Measurements from ENCODE around the gene GPSM1.
A peak's percentile ranks its signal among the peaks of the same experiment; 100 is the strongest.

The GPSM1 gene

GRCh38 chr9:136389396-136389795 is 62.1 kb downstream of the GPSM1 start:
- no peak for DNase-seq
- no peaks in the 10 kb centered on the region for H3K4me1 Mint-ChIP-seq
- no peaks in the 10 kb centered on the region for H3K9me3 Mint-ChIP-seq
- CTCF ChIA-PET, result interaction anchor here (1.3 to 2.0 kb wide), 2 partner anchors 10 to 12 kb away, joined by 4 to 6 read pairs; no protein-coding TSS in a partner anchor
- no peak overlapping the region for H3K4me3 Mint-ChIP-seq
- H3K36me3 Mint-ChIP-seq, result peaks cover 34% of the 10 kb centered on the region
- H3K27ac Mint-ChIP-seq, result no peak overlapping the region
- H3K27me3 Mint-ChIP-seq, result no peaks in the 10 kb centered on the region

GRCh38 chr9:136391737-136392537 is 64.6 kb downstream of the GPSM1 start:
- Mint-ChIP-seq H3K27me3 (no peaks in the 10 kb centered on the region), H3K27ac (no peak overlapping the region), H3K9me3 (no peaks in the 10 kb centered on the region), H3K4me3 (no peak overlapping the region), H3K36me3 (peaks cover 32% of the 10 kb centered on the region), H3K4me1 (no peaks in the 10 kb centered on the region)
- CTCF ChIA-PET, result no interaction called here
- DNase-seq, result no peak

- H3K36me3 Mint-ChIP-seq, result peaks cover 29% of the 10 kb centered on the region
- H3K9me3 Mint-ChIP-seq, result no peaks in the 10 kb centered on the region
- peaks cover 2% of the 10 kb centered on the region for H3K4me1 Mint-ChIP-seq
- no peak overlapping the region for H3K27ac Mint-ChIP-seq
- no peak overlapping the region for H3K4me3 Mint-ChIP-seq
- H3K27me3 Mint-ChIP-seq, result no peaks in the 10 kb centered on the region
- DNase-seq, result no peak
- CTCF ChIA-PET, result interaction anchor here (1.0 kb wide), 1 partner anchor 9 kb away, joined by 4 read pairs; no protein-coding TSS in a partner anchor
These were observed 65.5 kb downstream of the GPSM1 start for GRCh38 chr9:136392538-136393449.

- no peak for DNase-seq
- CTCF ChIA-PET, result interaction anchor here (1.0 kb wide), 1 partner anchor 8 kb away, joined by 4 read pairs; no protein-coding TSS in a partner anchor
- peaks cover 26% of the 10 kb centered on the region for H3K36me3 Mint-ChIP-seq
These were observed 66.2 kb downstream of the GPSM1 start for GRCh38 chr9:136393531-136393930.

GRCh38 chr9:136394312-136395019 is 67.1 kb downstream of the GPSM1 start:
- no peak overlapping the region for H3K4me3 Mint-ChIP-seq
- peaks cover 29% of the 10 kb centered on the region for H3K36me3 Mint-ChIP-seq
- no peaks in the 10 kb centered on the region for H3K27me3 Mint-ChIP-seq
- DNase-seq, result no peak
- H3K9me3 Mint-ChIP-seq, result no peaks in the 10 kb centered on the region
- H3K27ac Mint-ChIP-seq, result no peak overlapping the region
- CTCF ChIA-PET, result no interaction called here
- peaks cover 17% of the 10 kb centered on the region for H3K4me1 Mint-ChIP-seq

More at GRCh38 chr9:136393531-136393930, 66.2 kb downstream of the GPSM1 start:
- Mint-ChIP-seq H3K4me3 (no peak overlapping the region), H3K27me3 (no peaks in the 10 kb centered on the region), H3K9me3 (no peaks in the 10 kb centered on the region), H3K4me1 (peaks cover 8% of the 10 kb centered on the region), H3K27ac (no peak overlapping the region)

- Mint-ChIP-seq H3K9me3 (no peaks in the 10 kb centered on the region), H3K27ac (no peak overlapping the region), H3K27me3 (no peaks in the 10 kb centered on the region), H3K36me3 (peaks cover 26% of the 10 kb centered on the region), H3K4me3 (no peak overlapping the region), H3K4me1 (peaks cover 17% of the 10 kb centered on the region)
- CTCF ChIA-PET, result no interaction called here
- no peak for DNase-seq
These were observed 67.6 kb downstream of the GPSM1 start for GRCh38 chr9:136395020-136395340.

GRCh38 chr9:136395345-136396218 is 68.2 kb downstream of the GPSM1 start:
- Mint-ChIP-seq H3K4me1 (peaks cover 21% of the 10 kb centered on the region), H3K36me3 (peaks cover 25% of the 10 kb centered on the region), H3K9me3 (no peaks in the 10 kb centered on the region), H3K27ac (no peak overlapping the region), H3K27me3 (no peaks in the 10 kb centered on the region), H3K4me3 (no peak overlapping the region)
- no peak for DNase-seq
- CTCF ChIA-PET, result no interaction called here

- H3K27ac Mint-ChIP-seq, result no peak overlapping the region
- peaks cover 24% of the 10 kb centered on the region for H3K36me3 Mint-ChIP-seq
- H3K27me3 Mint-ChIP-seq, result no peaks in the 10 kb centered on the region
- CTCF ChIA-PET, result no interaction called here
- no peaks in the 10 kb centered on the region for H3K9me3 Mint-ChIP-seq
- no peak overlapping the region for H3K4me3 Mint-ChIP-seq
- peaks cover 26% of the 10 kb centered on the region for H3K4me1 Mint-ChIP-seq
- no peak for DNase-seq
These were observed 68.8 kb downstream of the GPSM1 start for GRCh38 chr9:136396219-136396515.

- Mint-ChIP-seq H3K9me3 (no peaks in the 10 kb centered on the region), H3K27ac (no peak overlapping the region)
These were observed 70.3 kb downstream of the GPSM1 start for GRCh38 chr9:136397643-136398042.

GRCh38 chr9:136398286-136398685 is 70.9 kb downstream of the GPSM1 start:
- DNase-seq, result no peak
- peaks cover 44% of the 10 kb centered on the region for H3K4me1 Mint-ChIP-seq
- peak overlapping the region; percentile 84 for H3K4me3 Mint-ChIP-seq
- peaks cover 32% of the 10 kb centered on the region for H3K36me3 Mint-ChIP-seq
- CTCF ChIA-PET, result no interaction called here
- no peak overlapping the region for H3K27ac Mint-ChIP-seq
- no peaks in the 10 kb centered on the region for H3K27me3 Mint-ChIP-seq
- H3K9me3 Mint-ChIP-seq, result no peaks in the 10 kb centered on the region

More at GRCh38 chr9:136397643-136398042, 70.3 kb downstream of the GPSM1 start:
- H3K27me3 Mint-ChIP-seq, result no peaks in the 10 kb centered on the region
- no peak overlapping the region for H3K4me3 Mint-ChIP-seq
- H3K36me3 Mint-ChIP-seq, result peaks cover 31% of the 10 kb centered on the region
- CTCF ChIA-PET, result no interaction called here
- no peak for DNase-seq
- H3K4me1 Mint-ChIP-seq, result peaks cover 40% of the 10 kb centered on the region

GRCh38 chr9:136399176-136400037 is 72.1 kb downstream of the GPSM1 start:
- no peaks in the 10 kb centered on the region for H3K27me3 Mint-ChIP-seq
- CTCF ChIA-PET, result interaction anchor here (1.3 to 2.1 kb wide), 2 partner anchors 10 kb away, joined by 4 to 5 read pairs; no protein-coding TSS in a partner anchor
- peak overlapping the region; percentile 84 for H3K4me3 Mint-ChIP-seq
- H3K4me1 Mint-ChIP-seq, result peaks cover 55% of the 10 kb centered on the region
- DNase-seq, result peak; percentile 57
- H3K36me3 Mint-ChIP-seq, result peaks cover 39% of the 10 kb centered on the region
- no peaks in the 10 kb centered on the region for H3K9me3 Mint-ChIP-seq
- peak overlapping the region; percentile 81 for H3K27ac Mint-ChIP-seq

- Mint-ChIP-seq H3K27ac (peak within 1 kb of the TSS; percentile 81), H3K9me3 (no peaks in the 10 kb centered on the region), H3K4me1 (peaks cover 63% of the 10 kb centered on the region), H3K27me3 (no peaks in the 10 kb centered on the region), H3K36me3 (peaks cover 43% of the 10 kb centered on the region), H3K4me3 (peak within 1 kb of the TSS; percentile 84)
- CTCF ChIA-PET, result interaction anchor here (0.8 to 2.1 kb wide), 6 partner anchors 10 to 87 kb away, joined by 3 to 6 read pairs (median 4); no protein-coding TSS in a partner anchor
- DNase-seq, result peak; percentile 89
These were observed 72.9 kb downstream of the GPSM1 start, which contains the start of gene SNAPC4 for GRCh38 chr9:136400038-136400834. TSS of gene SNAPC4 (minus strand) at chr9:136400170. CDS start at chr9:136398428, 1,742 bp downstream.

Measured in activated naive CD4-positive, alpha-beta T cell treated with anti-CD3 and anti-CD28 coated beads, Interleukin-2, amount 10 ng/mL, durations not matched to agents 7 days and 5 days (primary cell).